GM18526 (cell line): ENCODE data around the gene MX2.

Experiments used
- POLR2A ChIP-seq: IDR thresholded peaks from 3 replicates; pipeline ENCODE4 v1.6.1; 2011; ENCODE audit not compliant: insufficient read length; ENCODE audit errors: extremely low read depth

Gene MX2

GRCh38 chr21:41381731-41382130 lies 19.9 kb downstream of the MX2 start:
- no peak for TF ChIP-seq POLR2A

DNA sequence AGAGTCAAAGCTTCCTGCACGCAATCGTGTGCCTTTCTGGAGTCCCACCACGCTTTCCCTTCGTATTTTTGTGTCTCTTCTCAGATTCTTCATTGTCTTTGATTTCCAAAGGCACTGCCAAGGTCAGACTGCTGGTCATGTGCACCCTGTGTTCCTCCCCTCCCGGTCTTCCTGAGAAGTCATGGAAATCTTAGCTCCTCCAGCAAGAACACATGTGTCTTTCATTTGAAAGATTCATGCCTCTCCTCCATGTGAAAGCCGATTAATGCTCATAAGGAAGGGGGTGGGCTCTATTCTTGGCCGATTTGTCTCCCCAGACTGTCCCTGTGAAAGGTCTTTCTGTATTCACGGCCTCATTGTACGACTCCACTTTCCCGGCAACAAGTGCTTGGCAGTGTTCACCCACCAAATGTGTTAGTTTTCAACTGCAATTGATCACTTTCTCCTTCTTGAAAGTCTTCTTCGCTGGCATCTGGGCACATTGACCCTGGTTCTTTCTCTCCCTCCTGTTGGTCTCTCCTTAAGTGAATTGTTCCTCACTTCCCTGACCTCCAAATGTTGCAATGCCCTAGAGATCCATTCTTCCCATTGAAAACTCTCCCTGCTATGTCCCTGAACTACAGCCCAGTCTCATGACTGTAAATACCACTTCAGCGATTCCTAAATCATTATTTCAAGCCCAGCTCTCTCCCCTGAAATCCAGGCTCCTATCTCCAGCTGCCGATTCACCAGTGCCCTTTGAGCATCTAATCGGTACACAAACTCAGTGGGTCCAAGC lies 25.4 kb downstream of the MX2 start:
- no peak for TF ChIP-seq POLR2A

DNA sequence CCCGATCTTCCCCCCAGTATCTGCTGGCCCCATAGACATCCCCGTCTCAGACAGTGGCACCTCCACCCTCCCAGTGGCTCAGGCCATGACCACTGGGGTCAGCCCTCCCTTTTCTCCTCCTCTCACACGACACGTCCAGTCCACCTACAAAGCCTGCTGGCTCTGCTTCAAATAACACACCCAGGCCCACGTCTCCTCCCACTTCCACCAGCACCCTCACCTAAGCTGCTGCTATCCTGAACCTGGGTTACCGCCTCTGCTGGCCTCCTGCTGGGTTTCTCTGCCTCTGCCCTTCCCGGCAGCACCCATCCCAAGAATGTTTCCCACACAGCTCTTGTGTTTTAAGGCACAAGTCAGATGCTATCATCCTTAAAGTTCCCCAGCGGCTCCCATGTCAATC lies 26.0 kb downstream of the MX2 start:
- no peak for TF ChIP-seq POLR2A

GRCh38 chr21:41388259-41388658 lies 26.4 kb downstream of the MX2 start:
- no peak for TF ChIP-seq POLR2A

- TF ChIP-seq POLR2A = no peak
Measured at GRCh38 chr21:41390043-41390639, 28.3 kb downstream of the MX2 start.

DNA sequence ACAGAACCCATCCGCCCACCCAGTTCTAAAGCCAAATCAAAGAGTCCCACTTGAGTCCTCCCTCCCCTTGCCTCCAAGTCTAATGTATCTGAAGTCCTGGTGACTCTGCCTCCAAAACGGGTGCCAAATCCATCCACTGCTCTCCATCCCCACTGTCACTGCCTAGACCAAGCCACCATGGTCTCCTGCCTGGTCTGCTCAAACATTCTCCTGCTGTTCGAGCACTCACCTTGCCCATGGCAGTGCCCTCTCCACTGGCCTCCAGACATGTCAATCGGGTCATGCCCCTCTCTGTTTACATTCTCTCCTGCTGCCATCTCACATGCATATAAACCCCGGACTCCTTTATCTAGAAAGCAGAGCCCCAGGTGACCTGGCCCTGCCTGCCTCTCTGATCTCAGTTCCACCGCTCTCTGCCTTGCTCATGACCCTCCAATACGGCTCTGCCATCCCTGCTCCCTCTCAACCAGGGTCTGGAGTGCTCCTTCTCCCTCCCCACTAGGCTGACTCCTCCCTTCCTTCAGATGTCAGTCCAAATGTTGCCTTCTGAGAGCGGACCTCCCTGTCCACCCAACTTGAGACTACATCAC lies 32.1 kb downstream of the MX2 start:
- no peak for TF ChIP-seq POLR2A

DNA sequence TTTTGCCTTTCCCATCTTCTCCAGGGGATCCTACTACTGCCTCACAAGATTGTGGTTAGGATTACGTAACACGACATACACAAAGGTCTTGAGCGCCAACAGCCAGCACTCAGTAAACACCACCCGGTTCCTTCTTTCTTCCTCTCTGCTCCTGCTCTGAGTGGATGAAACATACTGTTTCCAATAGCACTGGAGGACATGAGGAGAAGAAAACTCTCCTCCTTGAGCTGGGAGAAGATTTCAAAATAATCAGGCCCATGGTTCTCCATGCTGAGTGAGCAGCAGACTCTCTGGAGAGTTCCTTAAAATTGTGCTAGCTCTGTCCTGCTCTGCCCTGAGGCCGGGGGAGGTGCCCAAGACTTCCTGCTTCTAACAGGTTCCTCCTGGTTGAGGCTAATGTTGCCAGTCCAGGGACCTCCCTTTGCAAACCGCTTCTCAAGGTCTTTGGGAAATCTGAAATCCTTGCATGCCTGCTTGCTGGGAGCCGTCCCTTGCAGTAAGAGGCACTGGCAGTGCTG lies 34.8 kb downstream of the MX2 start:
- no peak for TF ChIP-seq POLR2A

- no peak for TF ChIP-seq POLR2A
Measured at GRCh38 chr21:41397471-41397891, 35.7 kb downstream of the MX2 start.

DNA sequence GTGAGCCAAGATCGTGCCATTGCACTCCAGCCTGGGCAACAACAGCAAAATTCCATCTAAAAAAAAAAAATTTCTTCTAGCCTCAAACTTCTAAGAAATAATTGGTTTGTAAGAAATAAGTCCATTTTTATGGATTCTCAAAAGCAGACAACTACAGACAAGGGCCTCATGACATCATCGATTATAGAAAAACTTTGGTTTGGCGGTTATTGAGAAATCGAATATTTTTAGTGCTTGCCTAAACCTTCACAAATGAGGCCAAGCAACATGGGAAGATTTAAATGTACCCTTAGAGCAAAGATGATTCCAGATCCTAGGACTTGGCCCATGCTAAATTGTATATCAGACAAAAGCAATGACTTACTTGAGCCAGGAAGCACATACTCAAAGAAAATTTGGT lies 36.4 kb downstream of the MX2 start:
- TF ChIP-seq POLR2A = no peak

- no peak for TF ChIP-seq POLR2A
Measured at GRCh38 chr21:41398831-41399230, 37.0 kb downstream of the MX2 start.

- TF ChIP-seq POLR2A = no peak
Measured at GRCh38 chr21:41399246-41399800, 37.5 kb downstream of the MX2 start.

DNA sequence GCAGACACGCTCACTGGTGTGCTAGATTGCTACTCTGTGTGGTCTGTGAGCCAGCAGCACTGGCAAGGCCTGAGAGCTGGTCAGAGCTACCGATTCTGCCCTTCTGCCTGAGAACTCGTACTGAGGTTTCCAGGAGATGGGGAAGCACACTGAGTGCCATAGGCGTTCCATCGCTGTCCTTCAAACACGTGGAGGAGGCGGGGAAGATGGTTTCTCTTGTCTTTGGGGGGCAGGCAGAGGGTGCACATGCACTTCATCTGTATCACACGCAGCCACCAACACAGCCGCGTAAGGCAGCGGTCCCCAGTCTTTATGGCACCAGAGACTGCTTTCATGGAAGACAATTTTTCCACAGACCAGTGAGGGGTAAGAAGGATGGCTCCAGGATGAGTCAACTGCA lies 40.4 kb downstream of the MX2 start:
- TF ChIP-seq POLR2A = no peak

DNA sequence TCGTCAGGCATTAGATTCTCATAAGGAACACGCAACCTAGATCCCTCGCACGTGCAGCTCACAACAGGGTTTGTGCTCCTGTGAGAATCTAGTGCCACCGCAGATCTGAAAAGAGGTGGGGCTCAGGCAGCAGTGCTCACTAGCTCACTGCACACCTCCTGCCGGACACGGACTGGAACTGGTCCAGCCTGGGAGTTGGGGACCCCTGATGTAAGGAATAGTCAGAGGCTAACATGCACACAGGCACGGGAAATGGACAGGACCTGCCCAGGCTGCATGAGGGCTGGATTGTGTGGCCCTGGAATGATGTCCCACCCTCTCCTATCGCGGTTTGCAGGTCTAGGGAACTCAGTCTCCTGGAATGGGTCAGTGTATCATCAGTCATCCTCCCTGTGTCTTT lies 41.0 kb downstream of the MX2 start:
- no peak for TF ChIP-seq POLR2A

GRCh38 chr21:41403331-41403730 lies 41.5 kb downstream of the MX2 start:
- no peak for TF ChIP-seq POLR2A

GRCh38 chr21:41403966-41404365 lies 42.1 kb downstream of the MX2 start:
- TF ChIP-seq POLR2A = no peak

- TF ChIP-seq POLR2A = no peak
Measured at GRCh38 chr21:41405321-41405720, 43.5 kb downstream of the MX2 start.
